ENCODE results near the gene BTBD9.

- no peak for TF ChIP-seq EP300 (IDR thresholded peaks at IDR 0.05)
- no peak for TF ChIP-seq NFE2L2 (conservative IDR thresholded peaks at IDR 0.05; ENCODE audit: low read length)
- no peak for TF ChIP-seq MAZ (IDR thresholded peaks at IDR 0.05; ENCODE audit: borderline replicate concordance, low read depth, low read length)
- TF ChIP-seq POLR2A (IDR thresholded peaks at IDR 0.05; ENCODE audit: low read length), result no peak
- TF ChIP-seq USF2 (IDR thresholded peaks at IDR 0.05), result no peak
- no peak for TF ChIP-seq MAX (IDR thresholded peaks at IDR 0.05)
- TF ChIP-seq RAD21 (conservative IDR thresholded peaks at IDR 0.05 in 1 of 2, IDR thresholded peaks at IDR 0.05 in 1 of 2), result no peak
- TF ChIP-seq CTCF (IDR thresholded peaks at IDR 0.05), result no peak
- no peak for TF ChIP-seq RFX5 (IDR thresholded peaks at IDR 0.05)
- no peak for TF ChIP-seq REST (IDR thresholded peaks at IDR 0.05)
- TF ChIP-seq RCOR1 (IDR thresholded peaks at IDR 0.05; ENCODE audit: low read depth, low read length), result no peak
These were observed 157.3 kb downstream of the BTBD9 start for GRCh38 chr6:38482466-38482865.

Data from A549 (cell line).